Measurements from ENCODE around the gene MCRIP2.
A peak's percentile ranks its signal among the peaks of the same experiment; 100 is the strongest.

MCRIP2 gene

GRCh38 chr16:648071-648780 lies 6.6 kb downstream of the MCRIP2 start:
- DNase-seq (ENCODE audit: low read depth in 2 of 2), result no peak

GRCh38 chr16:648781-649589 lies 7.4 kb downstream of the MCRIP2 start, which contains the start of gene WDR90:
TSS of gene WDR90 (plus strand) at chr16:649365. CDS start at chr16:649417, 52 bp downstream.
- DNase-seq (ENCODE audit: low read depth in 2 of 2), result peak; percentile 83 to 91

GRCh38 chr16:649631-650030 lies 8.0 kb downstream of the MCRIP2 start:
- no peak for DNase-seq (ENCODE audit: low read depth in 2 of 2)

GRCh38 chr16:651844-652243 lies 10.2 kb downstream of the MCRIP2 start:
- no peak for DNase-seq (ENCODE audit: low read depth in 2 of 2)

- no peak for DNase-seq (ENCODE audit: low read depth in 2 of 2)
These were observed 11.1 kb downstream of the MCRIP2 start for GRCh38 chr16:652454-653305.

GRCh38 chr16:654034-654433 lies 12.4 kb downstream of the MCRIP2 start:
- no peak for DNase-seq (ENCODE audit: low read depth in 2 of 2)

GRCh38 chr16:657487-657886 lies 15.9 kb downstream of the MCRIP2 start:
- DNase-seq (ENCODE audit: low read depth in 2 of 2), result no peak

- no peak for DNase-seq (ENCODE audit: low read depth in 2 of 2)
These were observed 17.3 kb downstream of the MCRIP2 start for GRCh38 chr16:658679-659571.

GRCh38 chr16:659618-660017 lies 18.0 kb downstream of the MCRIP2 start:
- DNase-seq (ENCODE audit: low read depth in 2 of 2), result no peak

GRCh38 chr16:660132-660458 lies 18.5 kb downstream of the MCRIP2 start:
- DNase-seq (ENCODE audit: low read depth in 2 of 2), result no peak

GRCh38 chr16:660459-661183 lies 19.0 kb downstream of the MCRIP2 start:
- DNase-seq (ENCODE audit: low read depth in 2 of 2), result peak in 1 of 2 donors; percentile 60

GRCh38 chr16:661184-661821 lies 19.7 kb downstream of the MCRIP2 start:
- DNase-seq (ENCODE audit: low read depth in 2 of 2), result no peak

- DNase-seq (ENCODE audit: low read depth in 2 of 2), result no peak
These were observed 20.5 kb downstream of the MCRIP2 start for GRCh38 chr16:662095-662494.

GRCh38 chr16:662597-662996 lies 21.0 kb downstream of the MCRIP2 start:
- no peak for DNase-seq (ENCODE audit: low read depth in 2 of 2)

GRCh38 chr16:666572-666971 lies 24.9 kb downstream of the MCRIP2 start:
- no peak for DNase-seq (ENCODE audit: low read depth in 2 of 2)

- DNase-seq (ENCODE audit: low read depth in 2 of 2), result no peak
These were observed 25.6 kb downstream of the MCRIP2 start for GRCh38 chr16:667113-667779.

GRCh38 chr16:667780-668518 lies 26.3 kb downstream of the MCRIP2 start, which contains the start of gene RHOT2:
TSS of gene RHOT2 (plus strand) at chr16:668132. CDS start at chr16:668200, 68 bp downstream.
- DNase-seq (ENCODE audit: low read depth in 2 of 2), result peak; percentile 80 to 91

GRCh38 chr16:668519-669171 lies 27.0 kb downstream of the MCRIP2 start:
- DNase-seq (ENCODE audit: low read depth in 2 of 2), result no peak

All from stimulated activated CD8-positive, alpha-beta memory T cell treated with anti-CD3 and anti-CD28 coated beads, Interleukin-7, amount 100 ng/mL, for 4 hours (primary cell).